ENCODE results near the gene PHETA2.
"Not testable (repeated sequence)": the region's sequence is repeated elsewhere in the genome, so short reads cannot be mapped to it uniquely, and the experiment has no call there.

DNA sequence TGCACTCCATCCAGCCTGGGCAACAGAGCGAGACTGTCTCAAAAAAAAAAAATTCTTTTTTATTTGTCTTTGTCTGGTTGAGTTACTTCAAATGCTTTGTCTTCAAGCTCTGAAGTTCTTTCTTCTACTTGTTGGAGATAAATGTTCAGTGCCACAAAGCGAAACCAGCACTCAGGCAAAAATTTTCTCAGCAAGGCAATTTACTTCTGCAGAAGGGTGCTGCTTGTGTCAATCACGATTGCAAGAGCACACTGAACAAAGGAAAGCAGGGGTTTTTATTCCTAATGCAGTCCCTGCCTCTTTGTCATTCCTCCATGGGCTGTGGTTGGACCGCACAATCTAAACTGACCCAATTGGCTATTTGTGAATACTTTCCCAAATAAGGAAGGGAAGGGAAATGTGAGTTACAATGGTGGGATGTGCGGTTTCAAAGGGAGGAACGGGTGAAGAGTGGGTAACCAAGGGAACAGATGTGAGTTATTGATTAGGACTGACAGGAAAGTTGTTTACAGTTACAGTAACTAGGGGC, 30.3 kb downstream of the PHETA2 start:
- TF ChIP-seq, protein P1, sequence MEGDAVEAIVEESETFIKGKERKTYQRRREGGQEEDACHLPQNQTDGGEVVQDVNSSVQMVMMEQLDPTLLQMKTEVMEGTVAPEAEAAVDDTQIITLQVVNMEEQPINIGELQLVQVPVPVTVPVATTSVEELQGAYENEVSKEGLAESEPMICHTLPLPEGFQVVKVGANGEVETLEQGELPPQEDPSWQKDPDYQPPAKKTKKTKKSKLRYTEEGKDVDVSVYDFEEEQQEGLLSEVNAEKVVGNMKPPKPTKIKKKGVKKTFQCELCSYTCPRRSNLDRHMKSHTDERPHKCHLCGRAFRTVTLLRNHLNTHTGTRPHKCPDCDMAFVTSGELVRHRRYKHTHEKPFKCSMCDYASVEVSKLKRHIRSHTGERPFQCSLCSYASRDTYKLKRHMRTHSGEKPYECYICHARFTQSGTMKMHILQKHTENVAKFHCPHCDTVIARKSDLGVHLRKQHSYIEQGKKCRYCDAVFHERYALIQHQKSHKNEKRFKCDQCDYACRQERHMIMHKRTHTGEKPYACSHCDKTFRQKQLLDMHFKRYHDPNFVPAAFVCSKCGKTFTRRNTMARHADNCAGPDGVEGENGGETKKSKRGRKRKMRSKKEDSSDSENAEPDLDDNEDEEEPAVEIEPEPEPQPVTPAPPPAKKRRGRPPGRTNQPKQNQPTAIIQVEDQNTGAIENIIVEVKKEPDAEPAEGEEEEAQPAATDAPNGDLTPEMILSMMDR (IDR thresholded peaks at IDR 0.05; ENCODE audit: control extremely low read depth in 1 of 3, insufficient read depth in 1 of 3, low read depth in 1 of 3, low read length in 3 of 3), result not testable (repeated sequence)
- TF ChIP-seq ZNF274 (IDR thresholded peaks at IDR 0.05; ENCODE audit: borderline replicate concordance, extremely low read depth, low read length); CHD2 (IDR thresholded peaks at IDR 0.05; ENCODE audit: low read length); RAD21 (IDR thresholded peaks at IDR 0.05 in 1 of 2, conservative IDR thresholded peaks at IDR 0.05 in 1 of 2; ENCODE audit: low read depth in 2 of 2, low read length in 2 of 2); POLR2AphosphoS5 (IDR thresholded peaks at IDR 0.05; ENCODE audit: low read depth, low read length); MAX (IDR thresholded peaks at IDR 0.05); GABPA (IDR thresholded peaks at IDR 0.05; ENCODE audit: borderline replicate concordance, insufficient read depth, low read length); CBX5 (IDR thresholded peaks at IDR 0.05; ENCODE audit: low read depth, low read length); POLR2A (IDR thresholded peaks at IDR 0.05; ENCODE audit: control extremely low read depth in 1 of 2, low read depth in 2 of 2, low read length in 2 of 2); CEBPB (IDR thresholded peaks at IDR 0.05; ENCODE audit: low read depth, low read length); SIN3A (conservative IDR thresholded peaks at IDR 0.05 in 1 of 2, IDR thresholded peaks at IDR 0.05 in 1 of 2; ENCODE audit: low read depth in 1 of 2, low read length in 2 of 2); GTF2F1 (IDR thresholded peaks at IDR 0.05; ENCODE audit: borderline replicate concordance, low read depth, low read length): not testable (repeated sequence)
- TF ChIP-seq, protein P2, sequence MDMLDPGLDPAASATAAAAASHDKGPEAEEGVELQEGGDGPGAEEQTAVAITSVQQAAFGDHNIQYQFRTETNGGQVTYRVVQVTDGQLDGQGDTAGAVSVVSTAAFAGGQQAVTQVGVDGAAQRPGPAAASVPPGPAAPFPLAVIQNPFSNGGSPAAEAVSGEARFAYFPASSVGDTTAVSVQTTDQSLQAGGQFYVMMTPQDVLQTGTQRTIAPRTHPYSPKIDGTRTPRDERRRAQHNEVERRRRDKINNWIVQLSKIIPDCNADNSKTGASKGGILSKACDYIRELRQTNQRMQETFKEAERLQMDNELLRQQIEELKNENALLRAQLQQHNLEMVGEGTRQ (IDR thresholded peaks at IDR 0.05; ENCODE audit: low read length), result not testable (repeated sequence)

All from H1 (cell line).